HL-60 (cell line): Measurements from ENCODE around the gene BTN2A1.

Source experiments
- DNase-seq, 2 experiments: peaks; one replicate each; pipeline ENCODE4 v3.0.0-alpha.2; 2010 to 2020; ENCODE audit warnings: low read depth in 1 of 2, low spot score in 1 of 2
- H3K27ac ChIP-seq: fragments of 250-450 bp; sonication (Bioruptor Pico); replicated peaks from 2 replicates; pipeline ENCODE4 v1.5.1; 2020; ENCODE audit warnings: mild to moderate bottlenecking, moderate library complexity
- H3K27me3 ChIP-seq: fragments of 250-450 bp; sonication (Bioruptor Pico); 2 replicates; pipeline ENCODE4 v1.5.1; 2021; ENCODE audit warnings: mild to moderate bottlenecking, moderate library complexity; ENCODE audit not compliant: insufficient read depth, poor library complexity, severe bottlenecking
- H3K4me3 ChIP-seq: replicated peaks from 2 replicates; pipeline ENCODE4 v1.5.1; 2011; ENCODE audit warnings: mild to moderate bottlenecking, control low read depth, low read length; ENCODE audit not compliant: insufficient read depth
- CTCF ChIP-seq: IDR thresholded peaks from one replicate; pipeline ENCODE4 v1.5.1; 2011; ENCODE audit warnings: low read length, control low read depth, inconsistent platforms; ENCODE audit not compliant: insufficient read depth
- GABPA ChIP-seq: IDR thresholded peaks from 2 replicates; pipeline ENCODE4 v1.6.1; 2012; ENCODE audit warnings: low read depth
- POLR2AphosphoS5 ChIP-seq: IDR thresholded peaks from 2 replicates; pipeline ENCODE4 v1.6.1; 2012; ENCODE audit warnings: low read depth
- REST ChIP-seq: IDR thresholded peaks from 2 replicates; pipeline ENCODE4 v1.6.1; 2012; ENCODE audit warnings: low read depth; ENCODE audit not compliant: insufficient replicate concordance
- SPI1 ChIP-seq: IDR thresholded peaks from 2 replicates; pipeline ENCODE4 v1.6.1; 2012; ENCODE audit warnings: low read depth, mild to moderate bottlenecking, borderline replicate concordance

The BTN2A1 gene

GRCh38 chr6:26427451-26427809 is 30.3 kb upstream of the BTN2A1 start:
- no peak overlapping the region for H3K27ac ChIP-seq
- TF ChIP-seq GABPA = no peak
- TF ChIP-seq SPI1 = no peak
- no peak for TF ChIP-seq CTCF
- no peak for TF ChIP-seq POLR2AphosphoS5
- no peak for TF ChIP-seq REST
- no peak for DNase-seq

GRCh38 chr6:26428206-26428605 is 29.5 kb upstream of the BTN2A1 start:
- no peak overlapping the region for H3K4me3 ChIP-seq
- no peak for DNase-seq
- TF ChIP-seq REST = no peak
- no peak for TF ChIP-seq POLR2AphosphoS5
- no peak for TF ChIP-seq GABPA
- TF ChIP-seq CTCF = no peak
- no peak for TF ChIP-seq SPI1
- no peaks in the 10 kb centered on the region for H3K27me3 ChIP-seq
- no peak overlapping the region for H3K27ac ChIP-seq

More at GRCh38 chr6:26427451-26427809, 30.3 kb upstream of the BTN2A1 start:
- no peak overlapping the region for H3K4me3 ChIP-seq
- H3K27me3 ChIP-seq = no peaks in the 10 kb centered on the region

- Histone ChIP-seq H3K27me3 (no peaks in the 10 kb centered on the region), H3K4me3 (no peak overlapping the region), H3K27ac (no peak overlapping the region)
- DNase-seq = no peak
- no peak for TF ChIP-seq POLR2AphosphoS5
- no peak for TF ChIP-seq CTCF
- TF ChIP-seq GABPA = no peak
- TF ChIP-seq SPI1 = no peak
- TF ChIP-seq REST = no peak
Measured at GRCh38 chr6:26430787-26431186, 27.0 kb upstream of the BTN2A1 start.
